GM21619 (cell line): ENCODE data around the gene TUBGCP3.
A peak's percentile ranks its signal among the peaks of the same experiment; 100 is the strongest.

Experiments used
- ATAC-seq: cut with Tn5 transposase; IDR thresholded peaks from one replicate; pipeline ENCODE4 v1.9.1; 2021; ENCODE audit not compliant: unreplicated experiment

Gene TUBGCP3

GRCh38 chr13:112617754-112618375 lies 29.9 kb upstream of the TUBGCP3 start:
- no peak for ATAC-seq

- ATAC-seq: no peak
These were observed 28.8 kb upstream of the TUBGCP3 start for GRCh38 chr13:112616586-112617362.

DNA sequence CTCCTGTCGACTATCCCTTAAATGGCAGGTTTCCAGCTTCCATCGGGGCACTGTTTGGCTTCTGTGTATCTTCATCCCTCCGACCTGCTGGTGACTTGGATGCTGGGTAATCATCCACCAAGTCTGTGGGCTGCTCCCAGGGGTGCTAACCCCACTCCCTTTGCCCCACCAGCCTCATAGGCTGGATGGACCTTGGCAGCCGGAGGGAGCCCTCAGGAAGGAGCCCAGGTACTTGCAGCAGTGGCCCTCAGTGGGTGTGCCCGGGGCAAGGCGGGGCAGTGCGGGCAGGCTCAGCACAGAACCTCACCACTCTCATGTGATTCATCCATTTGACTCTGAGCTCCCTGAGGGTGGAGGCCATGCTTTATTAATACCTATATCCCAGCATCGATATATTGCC lies 27.4 kb upstream of the TUBGCP3 start:
- ATAC-seq: no peak

- ATAC-seq: no peak
These were observed 26.9 kb upstream of the TUBGCP3 start for GRCh38 chr13:112614835-112615234.

DNA sequence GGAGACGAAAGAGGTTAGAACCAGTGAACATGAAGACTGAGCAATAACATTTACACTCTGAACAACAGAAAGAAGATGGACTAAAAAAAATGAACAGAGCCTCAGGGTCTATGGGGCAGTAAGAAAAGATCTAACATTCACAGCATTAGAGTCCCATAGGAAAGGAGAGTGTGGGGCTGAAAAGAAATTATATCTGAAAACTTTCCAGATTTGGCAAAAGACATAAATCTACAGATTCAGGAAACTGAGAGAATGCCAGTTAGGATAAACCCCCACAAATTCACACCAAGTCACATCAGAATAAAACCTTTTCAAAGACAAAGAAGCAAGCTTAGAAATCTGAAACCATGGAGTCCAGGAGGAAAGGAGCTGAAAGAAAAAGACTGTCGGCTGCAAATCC lies 20.3 kb upstream of the TUBGCP3 start:
- ATAC-seq: no peak

DNA sequence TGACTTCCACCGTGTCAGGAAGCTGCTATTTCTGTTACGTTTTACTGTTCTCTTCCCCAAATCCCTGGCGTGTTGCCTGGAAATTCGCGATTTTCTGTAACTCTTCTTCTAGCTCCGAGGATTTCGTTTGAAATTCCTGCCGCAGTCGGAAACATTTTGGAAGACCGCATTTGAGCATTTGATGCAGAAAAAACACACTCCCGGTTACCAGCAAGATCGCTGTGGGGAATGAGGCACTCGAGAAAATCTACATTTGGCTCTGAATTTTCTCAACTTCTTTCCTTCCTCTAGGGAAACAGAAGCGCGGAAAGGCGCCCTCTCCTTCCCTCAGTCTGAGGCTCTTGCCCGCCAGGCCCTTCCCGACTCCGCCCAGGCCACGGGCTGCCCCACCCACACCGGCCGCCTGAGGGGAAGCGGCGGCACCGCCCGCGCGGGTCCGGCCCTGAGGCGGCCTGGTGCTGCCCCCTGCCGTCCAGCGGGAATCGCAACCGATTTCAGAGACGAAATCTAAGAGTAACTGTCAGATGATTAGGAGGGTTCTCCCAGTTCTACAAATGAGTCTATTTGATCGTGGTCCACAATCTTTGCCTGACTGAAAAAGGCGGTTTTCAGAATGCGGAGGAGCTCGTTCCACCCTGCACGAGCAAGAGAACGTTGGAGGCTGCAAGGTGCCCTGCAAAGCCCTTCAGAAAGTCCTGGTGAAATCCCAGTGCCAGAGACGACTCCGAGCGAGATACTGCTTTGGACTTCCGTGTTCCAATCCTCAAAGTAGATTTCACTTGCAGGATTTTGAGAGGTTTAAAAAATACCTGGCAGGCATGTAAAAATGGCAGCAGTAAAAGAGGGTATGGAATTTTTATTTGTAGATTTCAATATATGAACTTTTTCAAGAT lies 18.4 kb upstream of the TUBGCP3 start:
- peak; percentile 100 for ATAC-seq

- no peak for ATAC-seq
These were observed 17.6 kb upstream of the TUBGCP3 start for GRCh38 chr13:112605531-112605990.

- ATAC-seq: no peak
These were observed 15.8 kb upstream of the TUBGCP3 start for GRCh38 chr13:112603641-112604225.

DNA sequence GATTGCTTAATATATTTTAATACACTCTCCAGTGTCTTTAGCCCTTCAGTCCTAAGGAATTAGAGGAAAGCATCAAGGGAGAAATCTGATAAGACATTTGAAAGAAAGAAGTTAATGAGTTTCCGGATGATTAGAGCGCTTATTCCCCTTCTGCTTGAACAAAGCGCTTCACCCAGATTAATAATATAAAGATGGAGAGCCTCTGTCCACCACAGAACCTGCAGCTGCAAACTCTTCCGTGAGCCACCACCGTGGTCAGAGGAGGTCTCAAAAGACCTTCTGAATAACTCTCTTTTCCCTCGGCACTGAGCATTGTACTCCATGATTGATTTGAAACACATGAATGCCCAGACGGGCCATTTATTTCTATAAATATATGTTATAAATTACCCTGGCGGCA lies 14.2 kb upstream of the TUBGCP3 start:
- ATAC-seq: no peak

- ATAC-seq: no peak
These were observed 13.4 kb upstream of the TUBGCP3 start for GRCh38 chr13:112601371-112601770.

- no peak for ATAC-seq
These were observed 8.3 kb upstream of the TUBGCP3 start for GRCh38 chr13:112596235-112596634.

GRCh38 chr13:112592647-112593046 lies 4.7 kb upstream of the TUBGCP3 start:
- no peak for ATAC-seq

GRCh38 chr13:112592181-112592580 lies 4.2 kb upstream of the TUBGCP3 start:
- no peak for ATAC-seq

DNA sequence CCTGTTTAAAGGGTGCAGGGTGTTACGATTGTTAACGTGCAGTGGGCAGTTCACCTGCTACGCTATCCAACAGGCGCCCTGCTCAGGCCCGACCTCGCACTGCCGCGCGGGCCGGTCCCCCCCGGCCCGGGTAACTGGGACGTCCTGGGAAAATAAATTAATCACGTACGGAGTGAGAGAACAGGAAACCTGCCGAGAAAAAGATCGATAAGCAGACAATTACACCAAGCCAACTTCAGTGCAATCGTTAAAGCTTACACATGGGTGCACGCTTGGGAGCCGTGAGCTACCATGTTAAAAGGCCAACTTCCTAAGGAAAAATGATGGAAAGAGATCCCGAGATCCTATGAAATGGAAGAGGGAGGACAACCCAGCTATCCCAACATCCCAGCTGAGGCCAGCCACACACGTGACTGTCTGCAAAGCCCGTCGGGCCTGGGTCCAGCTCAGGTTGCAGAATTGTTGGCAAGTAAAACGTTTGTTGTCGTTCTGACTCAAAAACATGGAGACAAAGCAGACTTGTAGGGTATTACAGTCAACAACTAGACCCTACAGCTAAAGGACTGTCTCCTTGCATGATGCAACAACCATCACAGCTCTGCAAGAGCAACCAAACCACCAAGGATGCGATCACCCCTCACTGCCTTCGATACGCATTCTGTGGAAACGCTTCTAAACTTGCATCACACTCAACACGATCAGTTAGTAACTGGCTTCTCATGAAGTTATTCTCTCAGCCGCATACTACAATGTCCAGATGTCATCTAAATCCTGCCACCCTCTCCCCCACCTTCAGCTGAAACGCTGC lies 741 bp upstream of the TUBGCP3 start:
- no peak for ATAC-seq

- peak; percentile 54 for ATAC-seq
These were observed 665 bp downstream of the TUBGCP3 start for GRCh38 chr13:112587212-112587763.

- ATAC-seq: no peak
These were observed 1.5 kb downstream of the TUBGCP3 start for GRCh38 chr13:112586334-112586960.

DNA sequence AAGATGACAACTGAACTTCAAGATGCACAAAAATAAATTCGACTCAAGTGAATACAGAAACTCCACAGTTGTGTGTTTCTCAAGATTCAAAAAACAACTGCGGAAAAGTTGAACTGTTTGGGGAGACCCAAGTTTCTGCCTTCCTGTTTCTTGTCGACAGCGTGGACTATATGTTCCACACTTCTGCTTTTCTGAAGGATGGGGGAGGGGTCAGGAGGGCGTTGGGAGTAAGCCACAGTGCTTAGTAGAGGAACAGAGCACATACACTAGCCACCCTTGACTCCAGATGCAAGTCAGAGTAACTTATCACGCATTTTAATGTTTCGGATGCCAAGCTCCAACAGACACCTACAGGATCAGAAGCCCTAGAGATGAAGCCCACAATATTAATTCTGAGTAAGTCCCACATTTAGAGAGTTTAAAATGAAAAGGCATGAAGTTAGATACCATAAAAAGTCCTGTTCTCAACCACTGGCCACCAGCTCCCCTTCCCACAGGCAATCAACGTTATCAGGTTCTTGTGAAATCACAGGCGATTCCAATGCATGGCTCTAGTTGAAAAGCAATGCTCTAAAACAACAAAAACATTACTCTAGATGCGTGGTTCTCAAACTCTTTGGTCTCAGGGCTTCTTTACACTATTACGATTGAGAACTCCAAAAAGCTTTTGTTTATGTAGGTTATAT lies 4.2 kb downstream of the TUBGCP3 start:
- ATAC-seq: no peak

GRCh38 chr13:112582263-112582662 lies 5.7 kb downstream of the TUBGCP3 start:
- no peak for ATAC-seq

DNA sequence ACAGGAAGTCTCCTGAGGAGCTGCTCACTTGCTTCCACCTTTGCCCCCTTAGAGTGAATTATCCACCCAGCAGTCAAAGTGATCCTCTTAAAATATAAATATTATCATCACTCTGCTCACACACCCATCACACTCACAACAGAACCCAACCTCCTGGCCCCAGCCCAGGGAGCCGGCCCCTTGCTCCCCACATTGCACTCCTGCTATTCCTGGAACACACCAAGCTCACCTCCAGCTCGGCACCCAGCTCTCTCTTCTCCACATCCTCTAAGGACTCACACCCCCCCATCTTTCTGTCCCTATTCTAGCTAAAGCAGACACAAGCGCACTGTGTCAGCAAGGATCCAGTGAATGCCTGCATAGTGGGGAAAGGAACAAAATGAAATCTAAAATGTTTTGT lies 7.0 kb downstream of the TUBGCP3 start:
- no peak for ATAC-seq
